ENCODE results near the gene ASIC1. TPM values are rescaled to one million over a fixed set of nuclear protein-coding genes. Genes with fewer than 3 reads are reported as not detected.

ASIC1 gene
- polyA plus RNA-seq, 3 donors, result not detected

DNA sequence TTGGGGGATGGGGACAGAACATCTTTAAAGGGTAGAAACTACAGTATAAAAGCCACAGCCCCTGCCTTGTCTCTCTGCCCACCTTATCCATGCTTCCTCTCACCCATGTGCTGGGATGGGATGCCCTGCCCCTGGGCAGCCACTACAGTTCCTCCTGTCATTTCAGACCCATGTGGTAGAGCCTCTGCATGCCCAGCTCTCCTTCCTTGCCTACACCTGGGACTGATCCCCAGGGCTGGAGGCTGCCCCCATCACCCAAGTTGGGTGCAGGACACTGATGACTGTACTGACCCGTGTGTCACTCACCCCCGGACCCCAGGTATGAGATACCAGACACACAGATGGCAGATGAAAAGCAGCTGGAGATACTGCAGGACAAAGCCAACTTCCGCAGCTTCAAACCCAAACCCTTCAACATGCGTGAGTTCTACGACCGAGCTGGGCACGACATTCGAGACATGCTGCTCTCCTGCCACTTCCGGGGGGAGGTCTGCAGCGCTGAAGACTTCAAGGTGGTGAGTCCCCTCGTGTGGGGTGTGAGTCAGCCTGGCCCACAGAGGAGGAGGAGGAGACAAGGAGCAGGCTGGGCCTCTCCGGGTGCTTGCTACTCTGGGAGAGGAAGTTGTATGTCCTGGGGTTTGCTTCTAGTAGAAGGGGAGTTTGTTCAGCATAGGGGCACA lies 2.2 kb downstream of the ASIC1 start:
- WGBS (ENCODE audit: insufficient coverage), result 22% methylated on average over 12 of the region's 12 CpGs
- H2AFZ ChIP-seq (ENCODE audit: insufficient read depth, low read depth, low read length, poor library complexity, severe bottlenecking), result peak overlapping the region; percentile 2
- Mint-ChIP-seq H3K4me3 (peak overlapping the region; percentile 27 to 39), H3K27me3 (ENCODE audit: low read depth in 3 of 3) (peaks cover 57 to 88% (median 64%) of the 10 kb centered on the region in 3 donors), H3K36me3 (peaks cover 5 to 6% of the 10 kb centered on the region in 2 donors), H3K27ac (peak overlapping the region in 3 of 7 donors; percentile 1 to 42 (median 18)), H3K4me1 (peaks cover 33% of the 10 kb centered on the region), H3K9me3 (peaks cover 0 to 17% (median 5%) of the 10 kb centered on the region in 7 donors)
- no peak overlapping the region for H3K9ac ChIP-seq (ENCODE audit: insufficient read depth, low read length, poor library complexity, severe bottlenecking)
- H3K27ac ChIP-seq (ENCODE audit: low read depth in 1 of 2, low read length in 2 of 2), result no peak overlapping the region
- no peak overlapping the region for H3K4me3 ChIP-seq (replicated peaks in 1 of 3; ENCODE audit: low read depth in 2 of 3, low read length in 3 of 3)
- H3K36me3 ChIP-seq (replicated peaks in 1 of 2; ENCODE audit: control insufficient read depth in 1 of 2, insufficient read depth in 2 of 2, low read length in 2 of 2), result no peaks in the 10 kb centered on the region
- DNase-seq, result peak; percentile 25 to 69 (median 25)
- H3K4me1 ChIP-seq (ENCODE audit: control insufficient read depth in 1 of 2, insufficient read depth in 2 of 2, low read length in 2 of 2), result peaks cover 19 to 25% of the 10 kb centered on the region in 2 donors
- no peaks in the 10 kb centered on the region for H4K20me1 ChIP-seq (ENCODE audit: insufficient read depth, low read length)
- H3K79me2 ChIP-seq (ENCODE audit: insufficient read depth, low read length), result no peaks in the 10 kb centered on the region
- intact Hi-C loops (cut with micrococcal nuclease), result loop anchor here in 1 of 2 donors (5.0 kb wide), 1 partner anchor 92 kb away; no protein-coding TSS in a partner anchor
- H3K4me2 ChIP-seq (replicated peaks; ENCODE audit: extremely low read depth, low read length, poor library complexity, severe bottlenecking), result no peak overlapping the region
- H3K27me3 ChIP-seq (ENCODE audit: control insufficient read depth in 2 of 2, insufficient read depth in 2 of 2, low read length in 2 of 2), result peaks cover 20 to 53% of the 10 kb centered on the region in 2 donors
- TF ChIP-seq, protein P1, sequence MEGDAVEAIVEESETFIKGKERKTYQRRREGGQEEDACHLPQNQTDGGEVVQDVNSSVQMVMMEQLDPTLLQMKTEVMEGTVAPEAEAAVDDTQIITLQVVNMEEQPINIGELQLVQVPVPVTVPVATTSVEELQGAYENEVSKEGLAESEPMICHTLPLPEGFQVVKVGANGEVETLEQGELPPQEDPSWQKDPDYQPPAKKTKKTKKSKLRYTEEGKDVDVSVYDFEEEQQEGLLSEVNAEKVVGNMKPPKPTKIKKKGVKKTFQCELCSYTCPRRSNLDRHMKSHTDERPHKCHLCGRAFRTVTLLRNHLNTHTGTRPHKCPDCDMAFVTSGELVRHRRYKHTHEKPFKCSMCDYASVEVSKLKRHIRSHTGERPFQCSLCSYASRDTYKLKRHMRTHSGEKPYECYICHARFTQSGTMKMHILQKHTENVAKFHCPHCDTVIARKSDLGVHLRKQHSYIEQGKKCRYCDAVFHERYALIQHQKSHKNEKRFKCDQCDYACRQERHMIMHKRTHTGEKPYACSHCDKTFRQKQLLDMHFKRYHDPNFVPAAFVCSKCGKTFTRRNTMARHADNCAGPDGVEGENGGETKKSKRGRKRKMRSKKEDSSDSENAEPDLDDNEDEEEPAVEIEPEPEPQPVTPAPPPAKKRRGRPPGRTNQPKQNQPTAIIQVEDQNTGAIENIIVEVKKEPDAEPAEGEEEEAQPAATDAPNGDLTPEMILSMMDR (IDR thresholded peaks at IDR 0.05), result no peak
- peaks cover 0 to 8% of the 10 kb centered on the region in 2 donors for H3K9me3 ChIP-seq (replicated peaks in 1 of 2; ENCODE audit: control insufficient read depth in 1 of 2, insufficient read depth in 1 of 2, low read length in 2 of 2)

DNA sequence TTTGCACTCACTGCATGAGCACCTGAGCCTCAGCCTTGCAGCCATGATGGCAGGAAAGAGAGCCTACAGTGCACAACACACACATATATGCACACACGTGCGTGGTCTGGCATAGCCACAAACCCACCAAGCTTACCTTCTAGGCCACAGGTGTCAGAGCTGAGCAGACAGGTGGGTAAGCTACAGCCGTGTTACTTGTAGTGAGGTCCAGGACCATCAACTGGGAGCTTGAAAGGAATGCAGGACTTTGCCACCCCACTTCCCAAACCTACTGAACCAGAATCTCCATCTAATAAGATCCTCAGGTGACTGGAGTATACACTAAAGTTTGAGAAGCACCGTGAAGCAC lies 2.7 kb downstream of the ASIC1 start:
- Mint-ChIP-seq H3K36me3 (peaks cover 5 to 6% of the 10 kb centered on the region in 2 donors), H3K27me3 (ENCODE audit: low read depth in 3 of 3) (peaks cover 56 to 87% (median 67%) of the 10 kb centered on the region in 3 donors), H3K4me1 (peaks cover 33% of the 10 kb centered on the region), H3K4me3 (peak overlapping the region; percentile 27 to 39), H3K27ac (no peak overlapping the region), H3K9me3 (peaks cover 0 to 17% (median 5%) of the 10 kb centered on the region in 7 donors)
- Histone ChIP-seq H3K9me3 (replicated peaks in 1 of 2; ENCODE audit: control insufficient read depth in 1 of 2, insufficient read depth in 1 of 2, low read length in 2 of 2) (peaks cover 0 to 8% of the 10 kb centered on the region in 2 donors), H3K4me1 (ENCODE audit: control insufficient read depth in 1 of 2, insufficient read depth in 2 of 2, low read length in 2 of 2) (peaks cover 19 to 25% of the 10 kb centered on the region in 2 donors), H3K79me2 (ENCODE audit: insufficient read depth, low read length) (no peaks in the 10 kb centered on the region), H4K20me1 (ENCODE audit: insufficient read depth, low read length) (no peaks in the 10 kb centered on the region), H2AFZ (ENCODE audit: insufficient read depth, low read depth, low read length, poor library complexity, severe bottlenecking) (no peak overlapping the region), H3K27me3 (ENCODE audit: control insufficient read depth in 2 of 2, insufficient read depth in 2 of 2, low read length in 2 of 2) (peaks cover 20 to 53% of the 10 kb centered on the region in 2 donors), H3K9ac (ENCODE audit: insufficient read depth, low read length, poor library complexity, severe bottlenecking) (no peak overlapping the region), H3K4me2 (replicated peaks; ENCODE audit: extremely low read depth, low read length, poor library complexity, severe bottlenecking) (no peak overlapping the region), H3K27ac (ENCODE audit: low read depth in 1 of 2, low read length in 2 of 2) (no peak overlapping the region), H3K4me3 (replicated peaks in 1 of 3; ENCODE audit: low read depth in 2 of 3, low read length in 3 of 3) (no peak overlapping the region), H3K36me3 (replicated peaks in 1 of 2; ENCODE audit: control insufficient read depth in 1 of 2, insufficient read depth in 2 of 2, low read length in 2 of 2) (no peaks in the 10 kb centered on the region)
- no peak for DNase-seq
- intact Hi-C loops (cut with micrococcal nuclease), result no loop called here
- TF ChIP-seq, protein P1 (IDR thresholded peaks at IDR 0.05), result no peak
- WGBS (ENCODE audit: insufficient coverage), result no CpG with 5 or more reads among the region's 4 CpGs

All from CD14-positive monocyte (primary cell).